Left ventricle myocardium inferior (tissue), 1 donor: Measurements from ENCODE around the gene SLC25A21. TPM values are rescaled to one million over a fixed set of nuclear protein-coding genes. Genes with fewer than 3 reads are reported as not detected.
A peak's percentile ranks its signal among the peaks of the same experiment; 100 is the strongest.

Experiments used
- DNase-seq: peaks from one replicate; pipeline ENCODE4 v3.0.0-alpha.2; 2020
- H3K27ac ChIP-seq: fragments of 200-600 bp; replicated peaks from 2 replicates; pipeline ENCODE4 v1.8.0; 2021
- H3K27me3 ChIP-seq: fragments of 200-600 bp; 2 replicates; pipeline ENCODE4 v1.8.0; 2021; ENCODE audit warnings: low read depth
- H3K36me3 ChIP-seq: fragments of 200-600 bp; 2 replicates; pipeline ENCODE4 v1.8.0; 2021
- H3K4me1 ChIP-seq: fragments of 200-600 bp; 2 replicates; pipeline ENCODE4 v1.8.0; 2021
- H3K4me3 ChIP-seq: fragments of 200-600 bp; 2 replicates; pipeline ENCODE4 v1.8.0; 2021; ENCODE audit warnings: mild to moderate bottlenecking, moderate library complexity
- H3K9me3 ChIP-seq: fragments of 200-600 bp; replicated peaks from 2 replicates; pipeline ENCODE4 v1.8.0; 2021
- intact Hi-C: fragments of 100-400 bp; cut with micrococcal nuclease; formaldehyde crosslinking; loops from one replicate; pipeline ENCODE4 v1.11.0; 2022
- total RNA-seq: library from RNA; stranded (reverse); fragmentation: NEBNext Ultra II Directional; extraction: Animal tissue kit (Norgen Biotek cat#: 25700); gene quantifications from one replicate; pipeline ENCODE4 v1.2.1, GENCODE V29; 2021
- TF ChIP-seq, protein P1 (sequence below): fragments of 200-600 bp; IDR thresholded peaks from 2 replicates; pipeline ENCODE4 v1.8.0; 2021; ENCODE audit warnings: antibody characterized with exemption, mild to moderate bottlenecking, borderline replicate concordance
- donor health status: DM: no; HTN: yes; CAD: no; lungs with severe emphysema.

Gene SLC25A21
- total RNA-seq, 1 donor from 2014 or later = 0.77 TPM

- Histone ChIP-seq H3K4me3 (no peak overlapping the region), H3K27ac (no peak overlapping the region), H3K9me3 (no peaks in the 10 kb centered on the region), H3K4me1 (peaks cover 7% of the 10 kb centered on the region), H3K27me3 (peaks cover 9% of the 10 kb centered on the region), H3K36me3 (no peaks in the 10 kb centered on the region)
- no peak for DNase-seq
- TF ChIP-seq, protein P1, sequence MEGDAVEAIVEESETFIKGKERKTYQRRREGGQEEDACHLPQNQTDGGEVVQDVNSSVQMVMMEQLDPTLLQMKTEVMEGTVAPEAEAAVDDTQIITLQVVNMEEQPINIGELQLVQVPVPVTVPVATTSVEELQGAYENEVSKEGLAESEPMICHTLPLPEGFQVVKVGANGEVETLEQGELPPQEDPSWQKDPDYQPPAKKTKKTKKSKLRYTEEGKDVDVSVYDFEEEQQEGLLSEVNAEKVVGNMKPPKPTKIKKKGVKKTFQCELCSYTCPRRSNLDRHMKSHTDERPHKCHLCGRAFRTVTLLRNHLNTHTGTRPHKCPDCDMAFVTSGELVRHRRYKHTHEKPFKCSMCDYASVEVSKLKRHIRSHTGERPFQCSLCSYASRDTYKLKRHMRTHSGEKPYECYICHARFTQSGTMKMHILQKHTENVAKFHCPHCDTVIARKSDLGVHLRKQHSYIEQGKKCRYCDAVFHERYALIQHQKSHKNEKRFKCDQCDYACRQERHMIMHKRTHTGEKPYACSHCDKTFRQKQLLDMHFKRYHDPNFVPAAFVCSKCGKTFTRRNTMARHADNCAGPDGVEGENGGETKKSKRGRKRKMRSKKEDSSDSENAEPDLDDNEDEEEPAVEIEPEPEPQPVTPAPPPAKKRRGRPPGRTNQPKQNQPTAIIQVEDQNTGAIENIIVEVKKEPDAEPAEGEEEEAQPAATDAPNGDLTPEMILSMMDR = no peak
- intact Hi-C loops = no loop called here
Measured at GRCh38 chr14:37179896-37180502, 7.6 kb upstream of the SLC25A21 start.

GRCh38 chr14:37172936-37173614 lies 669 bp upstream of the SLC25A21 start:
- no peaks in the 10 kb centered on the region for H3K27me3 ChIP-seq

GRCh38 chr14:37171678-37172023 lies 755 bp downstream of the SLC25A21 start:
- Histone ChIP-seq H3K27ac (peak overlapping the region; percentile 91), H3K27me3 (no peaks in the 10 kb centered on the region), H3K4me3 (peak overlapping the region; percentile 86), H3K9me3 (no peaks in the 10 kb centered on the region), H3K4me1 (peaks cover 39% of the 10 kb centered on the region), H3K36me3 (no peaks in the 10 kb centered on the region)
- no peak for DNase-seq
- intact Hi-C loops = no loop called here
- TF ChIP-seq, protein P1 = no peak

More at GRCh38 chr14:37172936-37173614, 669 bp upstream of the SLC25A21 start:
- TF ChIP-seq, protein P1 = no peak
- no peak for DNase-seq
- peak overlapping the region; percentile 91 for H3K27ac ChIP-seq
- peaks cover 39% of the 10 kb centered on the region for H3K4me1 ChIP-seq
- H3K4me3 ChIP-seq = peak overlapping the region; percentile 86
- H3K36me3 ChIP-seq = no peaks in the 10 kb centered on the region
- intact Hi-C loops = no loop called here
- no peaks in the 10 kb centered on the region for H3K9me3 ChIP-seq

DNA sequence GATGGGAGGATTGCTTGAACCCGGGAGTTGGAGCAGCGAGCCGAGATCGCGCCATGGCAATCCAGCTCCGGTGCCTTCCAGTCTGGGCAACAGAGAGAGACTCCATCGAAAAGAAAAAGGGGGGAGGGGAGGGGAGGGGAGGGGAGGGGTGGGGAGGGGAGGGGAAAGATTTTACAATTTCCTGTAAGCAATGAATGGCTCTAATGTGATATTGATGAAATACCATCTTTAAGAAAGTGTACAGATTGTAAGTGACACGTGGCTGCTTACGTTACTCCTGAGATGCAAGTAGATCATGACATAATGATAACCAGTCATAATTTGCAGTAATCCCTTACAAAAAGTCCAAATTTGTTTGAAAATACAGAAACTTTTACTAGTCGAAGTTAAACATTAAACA lies 1.4 kb downstream of the SLC25A21 start:
- Histone ChIP-seq H3K9me3 (no peaks in the 10 kb centered on the region), H3K36me3 (no peaks in the 10 kb centered on the region), H3K27ac (no peak overlapping the region), H3K4me3 (no peak overlapping the region), H3K4me1 (peaks cover 39% of the 10 kb centered on the region), H3K27me3 (no peaks in the 10 kb centered on the region)
- TF ChIP-seq, protein P1 = no peak
- no peak for DNase-seq
- intact Hi-C loops = no loop called here

GRCh38 chr14:37170237-37170636 lies 2.2 kb downstream of the SLC25A21 start:
- Histone ChIP-seq H3K27ac (no peak overlapping the region), H3K9me3 (no peaks in the 10 kb centered on the region), H3K27me3 (no peaks in the 10 kb centered on the region), H3K36me3 (no peaks in the 10 kb centered on the region), H3K4me1 (peaks cover 34% of the 10 kb centered on the region), H3K4me3 (no peak overlapping the region)
- intact Hi-C loops = no loop called here
- DNase-seq = no peak
- TF ChIP-seq, protein P1 = no peak
